Mucosa of gallbladder (tissue), 1 donor: ENCODE results near the gene SMCR8. TPM values are rescaled to one million over a fixed set of nuclear protein-coding genes. Genes with fewer than 3 reads are reported as not detected.
"Not testable (repeated sequence)": the region's sequence is repeated elsewhere in the genome, so short reads cannot be mapped to it uniquely, and the experiment has no call there.

Source experiments
- DNase-seq: peaks from one replicate; pipeline ENCODE4 v3.0.0-alpha.2; 2020; ENCODE audit warnings: low spot score
- total RNA-seq: library from RNA; stranded (reverse); gene quantifications from one replicate; pipeline ENCODE4 v1.2.1, GENCODE V29; 2021
- donor health status: DM: no; HTN: no; CAD: no.

The SMCR8 gene
- total RNA-seq, 1 donor from 2014 or later, result 19.4 TPM

GRCh38 chr17:18318771-18319450, 3.8 kb downstream of the SMCR8 start:
- DNase-seq, result no peak

DNA sequence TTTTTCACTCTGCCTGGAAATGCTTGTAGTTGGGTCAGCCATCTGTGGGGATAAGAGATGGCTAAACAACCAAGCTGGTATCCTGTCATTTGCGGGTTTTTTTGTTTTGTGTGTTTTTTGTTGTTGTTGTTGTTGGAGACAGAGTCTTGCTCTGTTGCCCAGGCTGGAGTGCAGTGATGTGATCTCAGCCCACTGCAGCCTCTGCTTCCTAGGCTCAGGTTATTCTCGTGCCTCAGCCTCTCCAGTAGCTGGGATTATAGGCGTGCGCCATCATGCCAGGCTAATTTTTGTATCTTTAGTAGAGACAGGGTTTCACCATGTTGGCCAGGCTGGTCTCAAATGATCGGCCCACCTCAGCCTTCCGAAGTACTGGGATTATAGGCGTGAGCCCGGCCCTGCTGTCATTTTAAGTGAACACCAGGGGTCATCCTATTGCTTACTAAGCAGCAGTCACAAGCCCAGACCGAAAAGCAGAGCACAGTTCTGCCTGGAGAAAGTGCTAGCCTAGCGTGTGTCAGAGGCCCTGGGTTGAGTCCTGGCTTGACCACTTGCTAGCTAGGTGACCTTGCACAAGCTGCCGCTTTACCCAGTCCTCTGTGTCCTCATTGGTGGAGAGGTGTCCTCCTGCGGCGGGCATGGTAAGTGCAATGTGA, 4.6 kb downstream of the SMCR8 start:
- DNase-seq, result no peak

GRCh38 chr17:18320301-18320700, 5.2 kb downstream of the SMCR8 start:
- DNase-seq, result no peak

GRCh38 chr17:18321309-18321708, 6.2 kb downstream of the SMCR8 start:
- DNase-seq, result no peak

DNA sequence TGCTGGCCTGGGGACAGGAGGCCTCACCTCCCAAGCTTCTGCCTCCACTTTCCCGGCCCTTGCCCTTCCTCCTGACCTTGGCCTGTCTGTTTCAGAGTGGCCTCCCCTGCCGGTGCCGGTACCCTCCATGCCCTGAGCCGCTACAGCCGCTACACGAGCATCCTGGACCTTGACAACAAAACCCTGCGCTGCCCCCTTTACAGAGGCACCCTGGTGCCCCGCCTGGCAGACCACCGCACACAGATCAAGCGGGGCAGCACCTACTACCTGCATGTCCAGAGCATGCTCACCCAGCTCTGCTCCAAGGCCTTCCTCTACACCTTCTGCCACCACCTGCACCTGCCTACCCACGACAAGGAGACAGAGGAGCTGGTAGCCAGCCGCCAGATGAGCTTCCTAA, 7.4 kb downstream of the SMCR8 start:
- DNase-seq, result no peak

DNA sequence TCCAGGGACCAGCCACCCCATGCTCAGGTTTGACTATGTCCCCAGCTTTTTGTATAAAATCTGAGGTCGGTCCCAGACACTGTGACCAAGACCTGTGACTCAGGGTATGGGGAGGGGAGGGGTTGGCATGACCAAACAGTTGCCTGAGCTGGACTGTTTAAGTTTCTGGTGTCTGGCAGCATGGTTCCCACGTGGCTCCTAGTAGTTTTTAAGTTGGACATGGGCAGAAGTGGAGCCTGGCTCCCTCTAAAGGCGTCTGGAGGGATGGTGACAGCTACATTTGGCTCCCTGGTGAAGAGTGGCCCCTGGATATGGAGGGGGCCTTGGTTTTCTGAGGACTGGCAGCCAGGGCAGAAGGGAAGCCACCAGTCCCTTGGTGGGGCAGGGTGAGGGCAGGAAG, 7.9 kb downstream of the SMCR8 start:
- no peak for DNase-seq

GRCh38 chr17:18323507-18324139, 8.5 kb downstream of the SMCR8 start:
- DNase-seq, result no peak

- DNase-seq, result no peak
Observed at GRCh38 chr17:18324140-18325050, 9.3 kb downstream of the SMCR8 start.

DNA sequence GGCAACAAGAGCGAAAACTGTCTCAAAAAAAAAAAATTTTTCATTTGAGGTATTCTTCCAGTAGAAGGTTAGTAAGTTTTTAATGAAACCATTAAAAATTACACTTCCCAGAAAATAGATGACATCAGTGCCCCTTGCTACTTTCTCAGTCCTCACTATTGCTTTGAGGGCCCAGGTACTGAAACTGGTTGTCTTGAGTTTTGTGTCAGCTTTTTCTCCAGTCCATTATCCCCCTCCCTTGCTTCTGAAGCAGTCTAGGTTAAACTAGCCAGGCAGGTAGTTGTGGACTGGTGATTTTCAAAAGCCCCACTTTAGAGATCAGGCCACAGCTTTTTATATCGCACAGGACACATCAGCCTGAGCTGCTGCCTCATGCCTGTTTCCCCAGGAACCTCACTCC, 10.9 kb downstream of the SMCR8 start:
- DNase-seq, result no peak

GRCh38 chr17:18326572-18326971, 11.5 kb downstream of the SMCR8 start:
- DNase-seq, result no peak

DNA sequence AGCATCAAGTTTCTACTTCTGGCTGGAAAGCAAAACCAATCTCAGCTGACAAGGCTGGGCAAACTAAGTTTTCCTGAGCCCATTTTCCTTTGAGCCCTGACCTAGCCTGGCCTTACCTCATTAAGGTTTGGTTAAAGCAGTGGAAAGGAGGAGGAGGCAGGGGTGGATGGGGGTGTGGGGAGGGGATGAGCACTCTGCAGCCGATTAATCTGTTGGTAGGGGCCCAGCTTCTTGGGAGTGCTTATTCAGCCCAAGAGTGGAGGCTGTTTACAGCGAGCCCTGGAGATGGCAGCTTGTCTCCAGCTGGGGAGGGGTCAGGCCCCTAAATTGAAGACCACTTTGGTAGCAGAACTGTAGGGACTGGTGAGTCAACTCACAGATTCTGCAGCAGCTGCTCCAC, 12.0 kb downstream of the SMCR8 start:
- DNase-seq, result no peak

- no peak for DNase-seq
Observed at GRCh38 chr17:18327556-18327955, 12.5 kb downstream of the SMCR8 start.

- no peak for DNase-seq
Observed at GRCh38 chr17:18328643-18329204, 13.6 kb downstream of the SMCR8 start.

- DNase-seq, result no peak
Observed at GRCh38 chr17:18331879-18332278, 16.8 kb downstream of the SMCR8 start.

DNA sequence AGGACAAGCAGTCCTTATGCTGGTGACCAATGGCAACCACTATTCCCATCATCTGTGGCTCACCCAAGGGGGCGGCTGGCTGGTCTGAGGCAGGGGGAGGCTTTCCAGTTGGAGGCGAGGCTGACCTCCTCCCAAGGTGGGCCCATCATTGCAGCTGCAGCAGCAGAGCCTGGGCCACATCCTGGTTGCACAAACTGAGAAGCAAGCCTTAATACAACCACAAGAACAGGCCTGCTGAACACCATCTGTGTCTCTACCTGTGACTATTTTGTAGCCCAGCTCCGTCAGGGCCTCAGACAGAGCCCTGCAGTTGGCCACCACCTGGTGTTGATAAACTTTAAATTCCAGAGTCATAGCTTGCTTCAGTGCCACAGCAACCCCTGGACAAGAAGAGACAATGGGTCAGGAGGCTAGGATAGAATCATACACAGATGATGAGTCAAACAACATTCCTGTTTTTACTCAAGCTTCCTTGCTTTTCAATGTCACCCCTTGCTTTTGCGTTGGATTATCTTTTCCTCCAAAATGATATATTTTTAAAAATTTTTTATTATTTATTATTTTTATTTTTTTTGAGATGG, 17.9 kb downstream of the SMCR8 start:
- no peak for DNase-seq

DNA sequence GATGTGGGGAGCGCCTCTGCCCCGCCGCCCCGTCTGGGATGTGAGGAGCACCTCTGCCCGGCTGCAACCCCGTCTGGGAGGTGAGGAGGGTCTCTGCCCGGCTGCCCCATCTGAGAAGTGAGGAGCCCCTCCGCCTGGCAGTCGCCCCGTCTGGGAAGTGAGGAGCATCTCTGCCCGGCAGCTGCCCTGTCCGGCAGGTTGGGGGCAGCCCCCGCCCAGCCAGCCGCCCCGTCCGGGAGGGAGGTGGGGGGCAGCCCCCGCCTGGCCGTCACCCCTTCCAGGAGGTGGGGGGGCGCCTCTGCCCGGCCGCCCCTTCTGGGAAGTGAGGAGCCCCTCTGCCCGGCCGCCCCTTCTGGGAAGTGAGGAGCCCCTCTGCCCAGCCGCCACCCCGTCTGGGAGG, 23.1 kb downstream of the SMCR8 start:
- DNase-seq, result not testable (repeated sequence)

- DNase-seq, result no peak
Observed at GRCh38 chr17:18339933-18340332, 24.8 kb downstream of the SMCR8 start.

DNA sequence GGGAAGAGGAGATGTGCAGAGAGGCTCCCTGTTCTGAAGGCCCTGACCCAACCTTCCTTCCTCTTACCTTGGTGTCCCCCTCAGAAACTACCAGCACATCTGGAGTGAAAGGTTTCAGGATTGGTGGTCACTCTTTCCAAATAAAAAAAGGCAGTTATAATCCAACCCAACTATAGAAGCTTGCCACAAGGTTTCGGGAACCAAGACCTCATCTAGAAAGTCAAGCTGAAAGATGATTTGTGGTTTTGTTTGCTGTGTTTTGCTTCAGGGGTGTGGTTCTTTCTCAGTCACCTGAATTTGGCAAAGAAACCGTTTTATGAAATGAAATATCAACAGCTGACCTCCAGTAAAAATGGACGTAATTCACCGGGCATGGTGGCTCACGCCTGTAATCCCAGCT, 28.9 kb downstream of the SMCR8 start:
- no peak for DNase-seq

GRCh38 chr17:18353541-18353940, 38.4 kb downstream of the SMCR8 start:
- DNase-seq, result no peak

DNA sequence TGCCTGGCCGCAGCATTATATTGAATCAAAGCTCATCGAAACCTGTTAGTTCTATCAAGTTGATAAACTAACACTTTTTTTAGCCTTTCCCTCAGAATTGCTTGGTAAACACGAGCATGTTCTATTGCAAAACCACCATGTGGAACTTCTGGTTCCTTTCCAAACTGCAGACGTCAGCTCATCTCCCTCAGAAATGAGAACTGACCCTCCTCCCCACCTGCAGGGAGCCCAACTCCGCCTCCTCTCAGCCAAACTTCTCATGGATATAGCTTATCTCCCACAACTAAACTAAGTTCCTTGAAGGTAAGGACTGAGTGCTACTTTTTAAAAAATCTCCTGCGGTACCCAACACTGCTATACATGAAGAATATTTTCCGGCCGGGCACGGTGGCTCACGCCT, 41.5 kb downstream of the SMCR8 start:
- peak; percentile 45 for DNase-seq

DNA sequence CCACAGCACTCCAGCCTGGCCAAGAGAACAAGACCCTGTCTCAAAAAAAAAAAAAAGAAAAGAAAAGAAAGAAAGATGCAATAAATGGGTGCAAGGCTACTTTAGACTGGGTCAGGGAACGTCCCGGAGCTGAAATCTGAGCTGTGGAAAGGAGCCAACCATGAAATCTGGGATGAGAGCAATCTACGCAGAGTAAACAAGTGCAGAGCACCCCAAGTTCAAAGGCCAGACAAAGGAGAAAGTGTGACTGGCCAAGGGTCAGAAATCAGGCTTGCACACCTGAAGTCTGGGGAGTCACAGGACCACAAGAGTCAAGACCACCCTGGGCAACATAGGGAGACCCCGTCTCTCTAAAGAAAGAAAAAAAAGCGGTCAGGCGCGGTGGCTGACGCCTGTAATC, 45.4 kb downstream of the SMCR8 start:
- no peak for DNase-seq
